ENCODE measurements around the gene CST1. TPM values are rescaled to one million over a fixed set of nuclear protein-coding genes. Genes with fewer than 3 reads are reported as not detected.
"Not testable (repeated sequence)": the region's sequence is repeated elsewhere in the genome, so short reads cannot be mapped to it uniquely, and the experiment has no call there.

Gene CST1
- total RNA-seq, 2 experiments from 2014 or later = not detected

- H3K27ac Mint-ChIP-seq; DNase-seq; H3K4me3 Mint-ChIP-seq; CTCF ChIA-PET; H3K9me3 Mint-ChIP-seq (ENCODE audit: low read depth); H3K27me3 Mint-ChIP-seq; H3K4me1 Mint-ChIP-seq; H3K36me3 Mint-ChIP-seq; ATAC-seq: not testable (repeated sequence)
Measured at GRCh38 chr20:23748975-23749374, 1.8 kb downstream of the CST1 start.

- H3K36me3 Mint-ChIP-seq; H3K27ac Mint-ChIP-seq; H3K4me1 Mint-ChIP-seq; ATAC-seq; H3K27me3 Mint-ChIP-seq; DNase-seq; H3K9me3 Mint-ChIP-seq (ENCODE audit: low read depth); H3K4me3 Mint-ChIP-seq; CTCF ChIA-PET: not testable (repeated sequence)
Measured at GRCh38 chr20:23747551-23747950, 3.2 kb downstream of the CST1 start.

- ATAC-seq; H3K4me3 Mint-ChIP-seq; CTCF ChIA-PET; H3K36me3 Mint-ChIP-seq; H3K27me3 Mint-ChIP-seq; H3K4me1 Mint-ChIP-seq; DNase-seq; H3K27ac Mint-ChIP-seq; H3K9me3 Mint-ChIP-seq (ENCODE audit: low read depth): not testable (repeated sequence)
Measured at GRCh38 chr20:23747092-23747491, 3.6 kb downstream of the CST1 start.

- H3K4me3 Mint-ChIP-seq = no peak overlapping the region
- peaks cover 1% of the 10 kb centered on the region for H3K4me1 Mint-ChIP-seq
- H3K27ac Mint-ChIP-seq = no peak overlapping the region
- no peaks in the 10 kb centered on the region for H3K9me3 Mint-ChIP-seq (ENCODE audit: low read depth)
- no peaks in the 10 kb centered on the region for H3K36me3 Mint-ChIP-seq
- CTCF ChIA-PET = no interaction called here
- no peaks in the 10 kb centered on the region for H3K27me3 Mint-ChIP-seq
- no peak for DNase-seq
- ATAC-seq = no peak
Measured at GRCh38 chr20:23746321-23746720, 4.4 kb downstream of the CST1 start.

- H3K4me1 Mint-ChIP-seq = peaks cover 1% of the 10 kb centered on the region
- no peaks in the 10 kb centered on the region for H3K36me3 Mint-ChIP-seq
- H3K4me3 Mint-ChIP-seq = no peak overlapping the region
- H3K27ac Mint-ChIP-seq = no peak overlapping the region
- no peaks in the 10 kb centered on the region for H3K27me3 Mint-ChIP-seq
- DNase-seq (no peak), ATAC-seq (no peak)
- CTCF ChIA-PET = no interaction called here
- H3K9me3 Mint-ChIP-seq (ENCODE audit: low read depth) = no peaks in the 10 kb centered on the region
Measured at GRCh38 chr20:23745247-23745646, 5.5 kb downstream of the CST1 start.

- Mint-ChIP-seq H3K36me3 (no peaks in the 10 kb centered on the region), H3K4me1 (peaks cover 1% of the 10 kb centered on the region), H3K27me3 (no peaks in the 10 kb centered on the region), H3K4me3 (no peak overlapping the region), H3K27ac (no peak overlapping the region), H3K9me3 (ENCODE audit: low read depth) (no peaks in the 10 kb centered on the region)
- ATAC-seq (no peak), DNase-seq (no peak)
- CTCF ChIA-PET = no interaction called here
Measured at GRCh38 chr20:23744817-23745216, 5.9 kb downstream of the CST1 start.

GRCh38 chr20:23735391-23735790, 15.3 kb downstream of the CST1 start:
- H3K27ac Mint-ChIP-seq; DNase-seq; H3K36me3 Mint-ChIP-seq; ATAC-seq; H3K4me1 Mint-ChIP-seq; H3K4me3 Mint-ChIP-seq; H3K9me3 Mint-ChIP-seq (ENCODE audit: low read depth); CTCF ChIA-PET: not testable (repeated sequence)
- peaks cover 24% of the 10 kb centered on the region for H3K27me3 Mint-ChIP-seq

- H3K4me1 Mint-ChIP-seq; H3K4me3 Mint-ChIP-seq; H3K9me3 Mint-ChIP-seq (ENCODE audit: low read depth); H3K27ac Mint-ChIP-seq; DNase-seq; CTCF ChIA-PET; ATAC-seq; H3K36me3 Mint-ChIP-seq: not testable (repeated sequence)
- peaks cover 26% of the 10 kb centered on the region for H3K27me3 Mint-ChIP-seq
Measured at GRCh38 chr20:23734949-23735348, 15.8 kb downstream of the CST1 start.

GRCh38 chr20:23734440-23734839, 16.3 kb downstream of the CST1 start:
- H3K36me3 Mint-ChIP-seq; H3K4me3 Mint-ChIP-seq; H3K9me3 Mint-ChIP-seq (ENCODE audit: low read depth); ATAC-seq; H3K4me1 Mint-ChIP-seq; H3K27ac Mint-ChIP-seq; DNase-seq; CTCF ChIA-PET: not testable (repeated sequence)
- H3K27me3 Mint-ChIP-seq = peaks cover 26% of the 10 kb centered on the region

GRCh38 chr20:23727016-23727415, 23.7 kb downstream of the CST1 start:
- no peak for DNase-seq
- CTCF ChIA-PET = no interaction called here
- Mint-ChIP-seq H3K4me1 (no peaks in the 10 kb centered on the region), H3K4me3 (no peak overlapping the region), H3K27me3 (peaks cover 13% of the 10 kb centered on the region), H3K9me3 (ENCODE audit: low read depth) (no peaks in the 10 kb centered on the region), H3K27ac (no peak overlapping the region), H3K36me3 (no peaks in the 10 kb centered on the region)
- no peak for ATAC-seq

- CTCF ChIA-PET = no interaction called here
- H3K27ac Mint-ChIP-seq = no peak overlapping the region
- peaks cover under 1% of the 10 kb centered on the region for H3K27me3 Mint-ChIP-seq
- no peaks in the 10 kb centered on the region for H3K36me3 Mint-ChIP-seq
- H3K4me3 Mint-ChIP-seq = no peak overlapping the region
- DNase-seq (no peak), ATAC-seq (no peak)
- H3K4me1 Mint-ChIP-seq = no peaks in the 10 kb centered on the region
- no peaks in the 10 kb centered on the region for H3K9me3 Mint-ChIP-seq (ENCODE audit: low read depth)
Measured at GRCh38 chr20:23725102-23725501, 25.6 kb downstream of the CST1 start.

GRCh38 chr20:23723659-23724307, 27.0 kb downstream of the CST1 start:
- H3K9me3 Mint-ChIP-seq (ENCODE audit: low read depth); H3K27me3 Mint-ChIP-seq; H3K36me3 Mint-ChIP-seq; H3K4me1 Mint-ChIP-seq; H3K4me3 Mint-ChIP-seq; CTCF ChIA-PET; H3K27ac Mint-ChIP-seq: not testable (repeated sequence)
- DNase-seq (peak; percentile 56), ATAC-seq (peak; percentile 65)

GRCh38 chr20:23722851-23723250, 27.9 kb downstream of the CST1 start:
- CTCF ChIA-PET; H3K9me3 Mint-ChIP-seq (ENCODE audit: low read depth); H3K27me3 Mint-ChIP-seq; H3K4me1 Mint-ChIP-seq; H3K27ac Mint-ChIP-seq; H3K4me3 Mint-ChIP-seq; DNase-seq; ATAC-seq; H3K36me3 Mint-ChIP-seq: not testable (repeated sequence)

GRCh38 chr20:23721962-23722361, 28.8 kb downstream of the CST1 start:
- CTCF ChIA-PET = no interaction called here
- Mint-ChIP-seq H3K36me3 (no peaks in the 10 kb centered on the region), H3K4me1 (no peaks in the 10 kb centered on the region), H3K27me3 (no peaks in the 10 kb centered on the region), H3K27ac (no peak overlapping the region), H3K9me3 (ENCODE audit: low read depth) (no peaks in the 10 kb centered on the region), H3K4me3 (no peak overlapping the region)
- DNase-seq (no peak), ATAC-seq (no peak)

GRCh38 chr20:23719351-23719750, 31.4 kb downstream of the CST1 start:
- CTCF ChIA-PET; ATAC-seq; H3K9me3 Mint-ChIP-seq (ENCODE audit: low read depth); DNase-seq; H3K36me3 Mint-ChIP-seq; H3K4me3 Mint-ChIP-seq; H3K4me1 Mint-ChIP-seq; H3K27ac Mint-ChIP-seq; H3K27me3 Mint-ChIP-seq: not testable (repeated sequence)
